ENCODE results near the gene SDK1.

SDK1 gene

DNA sequence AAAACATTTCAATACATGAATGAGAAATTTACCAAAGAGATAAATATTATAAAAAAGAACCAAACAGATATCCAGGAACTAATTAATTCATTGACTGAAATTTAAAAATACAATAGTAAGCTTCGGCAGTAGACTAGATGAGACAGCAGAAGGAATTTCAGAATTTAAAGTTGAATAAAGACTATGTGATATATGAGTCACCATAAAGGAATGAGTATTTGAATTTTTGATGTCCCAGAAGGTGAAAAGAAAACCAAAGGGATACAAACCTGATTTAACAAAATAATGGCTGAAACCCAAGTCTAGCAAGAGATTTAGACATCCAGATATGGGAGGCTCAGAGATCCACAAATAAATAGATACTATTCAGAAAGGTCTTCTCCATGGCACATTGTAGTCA is 757.1 kb downstream of the SDK1 start:
- H3K4me3 Mint-ChIP-seq: no peak overlapping the region
- no peaks in the 10 kb centered on the region for H3K36me3 Mint-ChIP-seq (ENCODE audit: low read depth)
- H3K27ac Mint-ChIP-seq: no peak overlapping the region
- peaks cover 6% of the 10 kb centered on the region for H3K9me3 Mint-ChIP-seq
- no peak for ATAC-seq
- H3K27me3 Mint-ChIP-seq: peaks cover 10% of the 10 kb centered on the region
- no peaks in the 10 kb centered on the region for H3K4me1 Mint-ChIP-seq
- no peak for DNase-seq

DNA sequence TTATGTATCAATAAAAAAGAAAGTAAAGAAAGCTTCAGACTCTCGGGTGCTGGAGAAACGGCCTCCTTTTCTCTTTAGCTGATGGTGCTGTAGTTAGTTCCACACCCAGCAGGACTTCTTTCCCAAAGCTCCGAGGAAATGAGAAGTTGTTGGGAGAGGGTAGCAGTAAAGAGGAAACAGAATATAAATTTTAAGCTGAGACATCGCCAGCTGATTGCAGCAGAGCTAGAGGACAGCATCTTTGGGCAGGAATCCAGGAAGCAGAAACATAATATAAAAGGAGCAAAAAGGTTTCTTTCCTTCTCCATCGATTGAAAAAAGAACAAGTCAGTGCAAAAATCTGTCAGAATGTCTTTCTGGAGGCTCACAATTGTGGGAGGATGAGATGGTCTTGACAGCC is 764.1 kb downstream of the SDK1 start:
- H3K9me3 Mint-ChIP-seq: no peaks in the 10 kb centered on the region

DNA sequence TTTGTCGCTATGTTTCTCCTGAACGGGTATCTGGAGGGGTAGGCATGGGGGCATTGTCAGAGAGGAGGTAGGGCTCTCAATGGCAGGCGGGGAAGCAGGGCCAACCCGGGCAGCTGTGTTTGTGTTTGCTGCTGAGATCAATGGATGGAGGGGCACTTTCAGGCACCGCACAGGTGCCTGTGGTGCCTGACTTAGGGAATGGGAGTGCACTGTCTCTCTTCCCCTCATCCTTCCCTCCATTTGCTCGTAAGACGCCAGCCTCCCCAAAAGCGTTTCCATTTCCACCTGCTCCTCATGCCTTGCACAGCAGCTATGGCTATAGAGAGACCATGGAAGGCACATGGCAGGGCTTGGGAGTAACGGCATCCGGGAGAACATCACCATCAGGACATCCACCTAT is 765.2 kb downstream of the SDK1 start:
- H3K4me3 Mint-ChIP-seq: no peak overlapping the region
- no peak for DNase-seq
- no peak overlapping the region for H3K27ac Mint-ChIP-seq

More for the DNA sequence above, 764.1 kb downstream of the SDK1 start:
- peaks cover 4% of the 10 kb centered on the region for H3K4me1 Mint-ChIP-seq
- DNase-seq (no peak), ATAC-seq (no peak)
- peak overlapping the region; percentile 12 for H3K4me3 Mint-ChIP-seq
- no peaks in the 10 kb centered on the region for H3K27me3 Mint-ChIP-seq
- H3K27ac Mint-ChIP-seq: no peak overlapping the region
- no peaks in the 10 kb centered on the region for H3K36me3 Mint-ChIP-seq (ENCODE audit: low read depth)

DNA sequence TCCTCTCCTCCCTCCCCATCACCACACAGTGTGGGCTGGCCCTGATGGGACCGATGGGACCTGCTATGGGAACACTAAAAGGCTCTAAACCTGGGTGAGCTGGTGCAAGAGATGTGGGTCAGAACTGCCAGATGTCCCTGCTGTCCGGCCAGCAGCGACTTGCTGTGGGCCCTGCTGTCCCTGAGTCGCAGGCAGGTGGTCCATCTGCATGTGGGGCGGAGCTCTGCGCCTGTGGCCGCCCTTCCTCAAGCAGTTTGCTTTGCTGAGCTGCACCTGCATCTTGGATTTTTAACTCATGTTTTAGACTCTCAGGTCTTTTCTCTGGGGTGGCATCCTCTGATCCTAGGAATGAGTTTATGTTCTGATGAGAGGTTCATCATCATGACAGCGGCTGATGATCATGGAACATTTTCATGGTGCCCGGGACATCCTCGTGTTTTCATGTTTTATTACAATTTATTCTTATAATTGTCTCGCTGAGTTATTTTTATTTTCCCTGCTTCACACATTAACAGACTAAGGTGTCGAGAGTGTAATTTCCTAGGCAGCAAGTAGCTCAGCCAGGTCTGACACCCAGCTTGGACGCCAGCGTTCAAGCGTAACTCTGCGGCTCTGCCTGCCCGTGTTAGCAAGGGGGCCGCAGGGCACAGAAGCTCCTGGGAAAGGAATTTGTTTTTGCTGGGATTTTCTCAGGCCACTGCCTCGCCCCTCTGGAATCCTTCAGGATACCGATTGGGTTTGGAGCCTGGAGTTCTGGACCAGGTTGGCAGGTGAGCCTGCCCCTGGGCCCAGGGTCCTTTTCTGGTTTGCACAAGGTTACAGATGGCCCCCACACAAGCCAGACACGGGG is 765.8 kb downstream of the SDK1 start:
- no peak overlapping the region for H3K4me3 Mint-ChIP-seq
- DNase-seq (no peak), ATAC-seq (no peak)
- no peak overlapping the region for H3K27ac Mint-ChIP-seq
- no peaks in the 10 kb centered on the region for H3K27me3 Mint-ChIP-seq
- no peaks in the 10 kb centered on the region for H3K9me3 Mint-ChIP-seq
- H3K36me3 Mint-ChIP-seq (ENCODE audit: low read depth): no peaks in the 10 kb centered on the region
- peaks cover 4% of the 10 kb centered on the region for H3K4me1 Mint-ChIP-seq

More for the DNA sequence above, 765.2 kb downstream of the SDK1 start:
- Mint-ChIP-seq H3K27me3 (no peaks in the 10 kb centered on the region), H3K4me1 (peaks cover 4% of the 10 kb centered on the region), H3K36me3 (ENCODE audit: low read depth) (no peaks in the 10 kb centered on the region), H3K9me3 (no peaks in the 10 kb centered on the region)
- ATAC-seq: no peak

DNA sequence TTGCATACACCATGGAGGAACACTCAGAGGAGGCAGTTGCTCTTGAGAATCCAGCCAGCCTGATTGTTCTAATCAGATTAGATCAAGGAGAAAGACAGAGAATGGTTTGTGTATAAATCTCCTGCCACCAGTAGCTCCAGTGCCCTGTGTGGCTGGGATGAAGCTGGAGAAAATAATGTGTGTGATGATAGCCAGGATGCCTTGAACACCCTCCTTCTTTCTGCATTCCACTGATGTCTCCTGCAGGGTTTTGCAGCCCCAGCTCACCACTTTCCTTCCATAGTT is 766.4 kb downstream of the SDK1 start:
- H3K27ac Mint-ChIP-seq: no peak overlapping the region
- no peaks in the 10 kb centered on the region for H3K27me3 Mint-ChIP-seq
- ATAC-seq: no peak
- H3K4me1 Mint-ChIP-seq: peaks cover 4% of the 10 kb centered on the region
- no peaks in the 10 kb centered on the region for H3K9me3 Mint-ChIP-seq
- H3K36me3 Mint-ChIP-seq (ENCODE audit: low read depth): no peaks in the 10 kb centered on the region
- no peak for DNase-seq
- no peak overlapping the region for H3K4me3 Mint-ChIP-seq

DNA sequence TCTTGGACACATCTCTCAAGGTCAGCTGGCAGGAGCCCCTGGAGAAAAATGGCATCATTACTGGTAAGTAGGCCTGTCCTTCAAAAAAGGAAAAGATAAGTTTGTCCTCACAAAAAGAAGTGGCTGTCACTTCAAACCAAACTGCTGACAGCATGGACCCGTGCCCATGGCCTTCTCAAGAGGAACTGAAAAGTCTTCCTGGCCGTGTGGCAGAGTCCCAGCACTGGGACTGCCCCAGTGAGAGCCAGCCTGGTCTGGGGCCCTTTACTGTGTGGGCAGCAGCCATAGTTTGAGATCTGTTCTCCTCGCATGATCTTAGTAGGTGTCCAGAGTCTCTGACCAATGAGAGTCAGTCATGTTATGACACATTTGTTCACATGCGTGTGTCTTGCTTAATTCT is 766.8 kb downstream of the SDK1 start:
- no peak overlapping the region for H3K27ac Mint-ChIP-seq
- H3K9me3 Mint-ChIP-seq: no peaks in the 10 kb centered on the region
- H3K4me1 Mint-ChIP-seq: peaks cover 4% of the 10 kb centered on the region
- H3K4me3 Mint-ChIP-seq: no peak overlapping the region
- ATAC-seq: no peak
- no peaks in the 10 kb centered on the region for H3K27me3 Mint-ChIP-seq
- DNase-seq: no peak
- H3K36me3 Mint-ChIP-seq (ENCODE audit: low read depth): no peaks in the 10 kb centered on the region

DNA sequence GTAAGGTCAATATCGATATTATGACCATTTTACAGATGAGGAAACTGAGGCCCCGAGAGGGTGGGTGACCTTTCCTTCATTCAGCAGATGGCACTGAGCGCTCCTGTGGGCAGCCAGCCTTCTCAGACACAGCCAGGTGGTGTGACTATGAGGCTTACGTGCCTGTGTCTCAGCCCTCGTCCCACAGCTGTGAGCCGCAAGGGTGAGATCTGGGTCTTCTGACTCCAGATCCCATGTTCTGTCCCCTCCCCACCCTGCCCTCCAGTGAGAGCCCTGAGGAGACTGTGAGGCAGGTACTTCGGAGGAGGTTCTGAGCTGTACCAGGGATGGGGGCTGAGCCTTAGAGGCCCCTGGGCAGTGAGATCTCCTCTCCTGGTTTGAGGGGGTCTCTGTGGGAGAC is 767.2 kb downstream of the SDK1 start:
- DNase-seq (no peak), ATAC-seq (no peak)
- Mint-ChIP-seq H3K9me3 (no peaks in the 10 kb centered on the region), H3K4me1 (peaks cover 4% of the 10 kb centered on the region), H3K27ac (no peak overlapping the region), H3K36me3 (ENCODE audit: low read depth) (no peaks in the 10 kb centered on the region), H3K27me3 (no peaks in the 10 kb centered on the region), H3K4me3 (no peak overlapping the region)

DNA sequence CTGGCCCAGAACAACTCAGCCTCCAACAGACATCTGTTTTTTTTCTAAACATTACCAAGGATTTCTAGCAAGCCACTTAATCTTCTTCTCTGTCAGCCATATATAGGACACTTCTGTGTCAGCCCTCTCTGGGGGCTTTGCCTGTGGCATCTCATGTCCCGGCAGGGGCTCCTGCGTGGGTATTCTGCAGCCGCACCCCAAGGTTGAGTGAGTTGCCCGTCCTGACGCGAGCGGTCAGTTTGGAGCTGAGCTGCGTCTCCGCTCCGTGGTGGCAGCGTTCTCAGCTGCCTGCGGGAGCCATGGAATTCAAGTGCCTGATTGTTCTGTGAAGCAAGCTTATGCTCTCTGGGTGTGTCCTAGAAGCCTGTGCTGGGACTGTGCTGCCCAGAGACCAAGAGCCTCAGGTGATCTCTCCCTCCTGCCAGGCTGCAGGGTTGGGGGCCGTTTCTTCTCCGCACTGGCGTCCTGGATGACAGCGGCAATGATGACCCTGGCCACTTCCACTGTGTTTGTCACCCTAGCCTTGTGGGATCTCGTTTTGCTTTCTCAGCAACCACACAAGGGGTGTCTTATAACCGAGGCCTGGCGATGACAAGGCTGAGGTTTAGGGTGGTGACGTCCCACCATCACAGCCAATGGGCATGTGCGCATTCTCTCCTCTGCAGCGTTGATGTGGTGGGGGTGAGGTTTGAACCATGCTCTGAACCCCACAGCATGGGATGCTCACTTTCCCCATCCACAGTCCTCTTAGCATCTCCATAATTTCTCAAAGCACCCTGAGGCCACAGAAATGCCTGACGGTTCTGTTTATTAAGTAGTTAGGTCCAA is 768.4 kb downstream of the SDK1 start:
- Mint-ChIP-seq H3K9me3 (no peaks in the 10 kb centered on the region), H3K4me1 (peaks cover 4% of the 10 kb centered on the region)
- no peak for ATAC-seq

DNA sequence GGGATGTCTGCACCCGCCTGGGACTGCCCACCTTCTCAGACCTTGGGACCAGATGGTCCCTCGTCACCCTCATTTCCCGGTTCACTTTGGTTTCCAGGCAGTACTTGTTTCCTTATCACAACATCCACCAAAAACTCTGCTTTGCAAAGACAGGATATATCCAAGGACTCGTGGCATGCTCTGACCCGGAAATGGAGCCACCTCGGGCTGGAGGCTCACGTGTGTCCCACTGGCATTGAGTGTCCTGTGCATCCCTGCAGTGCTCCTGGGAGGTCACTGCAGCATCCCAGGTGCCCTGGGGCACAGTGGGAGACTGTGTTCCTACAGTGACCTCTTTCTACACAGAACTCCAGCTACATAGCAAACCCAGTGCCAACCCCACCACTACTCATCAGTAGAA is 769.2 kb downstream of the SDK1 start:
- no peaks in the 10 kb centered on the region for H3K27me3 Mint-ChIP-seq
- no peak for DNase-seq
- H3K4me1 Mint-ChIP-seq: peaks cover 2% of the 10 kb centered on the region
- no peak overlapping the region for H3K27ac Mint-ChIP-seq
- ATAC-seq: no peak
- no peaks in the 10 kb centered on the region for H3K9me3 Mint-ChIP-seq
- H3K36me3 Mint-ChIP-seq (ENCODE audit: low read depth): no peaks in the 10 kb centered on the region
- no peak overlapping the region for H3K4me3 Mint-ChIP-seq

More for the DNA sequence above, 768.4 kb downstream of the SDK1 start:
- no peak for DNase-seq
- H3K4me3 Mint-ChIP-seq: no peak overlapping the region
- H3K27me3 Mint-ChIP-seq: no peaks in the 10 kb centered on the region
- no peaks in the 10 kb centered on the region for H3K36me3 Mint-ChIP-seq (ENCODE audit: low read depth)
- H3K27ac Mint-ChIP-seq: no peak overlapping the region

DNA sequence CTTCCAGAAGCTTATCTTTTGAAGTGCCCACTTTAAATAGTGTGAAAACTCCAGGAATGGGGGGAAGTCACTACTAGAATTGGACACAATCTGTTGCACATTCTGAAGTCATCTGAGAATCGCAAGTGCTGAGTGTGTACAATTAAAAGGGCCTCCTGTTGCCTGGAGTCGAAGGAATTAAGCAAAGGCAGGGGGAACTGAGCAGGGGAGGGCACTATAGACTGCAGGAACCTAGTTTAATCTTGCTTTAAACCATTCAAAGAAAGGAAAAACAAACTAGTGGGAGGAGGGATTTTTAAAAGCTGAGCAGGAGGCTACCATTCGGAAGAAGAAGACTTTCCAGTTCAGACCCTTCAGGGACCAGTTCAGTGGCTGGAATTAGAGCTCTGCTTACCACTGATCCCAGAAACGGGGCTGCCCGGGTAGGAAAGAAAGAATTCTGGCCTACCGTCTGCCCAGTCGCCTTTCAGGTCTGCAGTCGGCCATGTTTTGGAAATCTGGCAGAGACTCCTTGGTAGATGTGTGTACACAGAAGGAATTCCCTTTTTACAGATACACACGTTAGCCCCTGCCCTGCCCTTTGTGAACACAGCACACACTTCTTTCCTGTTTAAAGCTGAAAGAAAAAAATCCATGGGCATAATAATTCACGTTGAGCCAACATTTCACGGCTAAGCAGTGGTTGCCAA is 770.5 kb downstream of the SDK1 start:
- ATAC-seq (no peak), DNase-seq (no peak)
- no peaks in the 10 kb centered on the region for H3K4me1 Mint-ChIP-seq
- H3K36me3 Mint-ChIP-seq (ENCODE audit: low read depth): no peaks in the 10 kb centered on the region
- H3K4me3 Mint-ChIP-seq: no peak overlapping the region
- no peaks in the 10 kb centered on the region for H3K9me3 Mint-ChIP-seq
- H3K27me3 Mint-ChIP-seq: no peaks in the 10 kb centered on the region
- no peak overlapping the region for H3K27ac Mint-ChIP-seq

DNA sequence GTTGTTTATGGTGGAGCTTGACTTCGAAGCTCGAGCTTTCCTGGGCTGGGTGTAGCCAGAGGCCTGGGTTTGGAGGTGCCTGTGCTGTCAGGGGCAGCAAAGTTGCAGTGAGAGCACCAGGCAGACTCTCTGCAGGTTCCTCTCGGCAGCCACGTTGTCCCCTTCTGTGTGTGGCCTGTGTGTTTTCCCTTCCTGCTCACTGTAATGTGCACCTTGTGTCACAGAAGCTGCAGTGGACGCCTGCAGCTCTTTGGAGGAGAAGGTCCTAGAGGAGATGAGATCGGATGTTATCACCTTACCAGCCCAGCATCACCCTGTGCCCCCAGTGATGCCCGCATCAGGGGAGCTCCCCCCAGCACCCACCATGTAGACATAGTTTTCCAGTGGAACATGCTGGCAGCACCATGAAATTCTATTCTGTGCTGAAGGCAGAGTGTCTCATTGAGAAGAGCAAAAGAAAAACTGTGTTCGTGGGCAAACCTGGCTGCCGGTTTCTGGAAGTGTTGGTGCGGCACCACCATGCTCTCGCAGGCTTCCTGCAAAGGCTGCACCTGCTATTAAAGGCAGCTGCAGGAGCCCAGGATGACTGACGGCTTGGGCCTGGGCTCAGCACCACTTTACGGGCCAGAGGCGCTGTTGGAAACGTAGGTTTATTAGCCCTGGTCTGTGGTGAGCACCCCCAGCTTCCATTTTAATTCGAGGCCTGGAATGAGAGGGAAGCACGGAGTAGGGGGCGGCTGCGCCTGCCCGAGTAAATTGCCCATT is 771.3 kb downstream of the SDK1 start:
- no peak overlapping the region for H3K27ac Mint-ChIP-seq

DNA sequence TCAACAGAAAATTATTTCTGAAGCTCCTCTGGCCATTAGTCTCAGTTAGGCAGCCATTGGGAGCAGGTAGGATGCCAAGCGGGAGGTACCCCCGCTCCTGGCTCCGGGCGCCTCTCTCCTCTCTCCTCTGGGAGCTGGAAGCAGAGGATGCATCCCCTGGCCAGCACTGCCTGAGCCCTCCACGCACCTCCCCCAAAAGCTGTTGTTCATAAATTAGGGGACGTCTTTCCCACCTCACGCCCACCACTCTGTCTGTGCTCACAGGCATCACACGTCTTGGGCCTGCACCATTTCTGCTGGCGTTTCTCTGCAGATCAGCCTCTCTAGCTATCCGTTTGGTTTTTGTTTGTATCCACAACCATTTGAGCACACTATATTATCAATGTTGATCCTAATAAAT is 772.0 kb downstream of the SDK1 start:
- ATAC-seq (no peak), DNase-seq (no peak)
- H3K9me3 Mint-ChIP-seq: peaks cover 3% of the 10 kb centered on the region
- no peak overlapping the region for H3K27ac Mint-ChIP-seq
- H3K4me3 Mint-ChIP-seq: no peak overlapping the region
- no peaks in the 10 kb centered on the region for H3K4me1 Mint-ChIP-seq
- no peaks in the 10 kb centered on the region for H3K36me3 Mint-ChIP-seq (ENCODE audit: low read depth)
- no peaks in the 10 kb centered on the region for H3K27me3 Mint-ChIP-seq

More for the DNA sequence above, 771.3 kb downstream of the SDK1 start:
- Mint-ChIP-seq H3K36me3 (ENCODE audit: low read depth) (no peaks in the 10 kb centered on the region), H3K4me3 (no peak overlapping the region), H3K27me3 (no peaks in the 10 kb centered on the region), H3K9me3 (peaks cover 1% of the 10 kb centered on the region), H3K4me1 (no peaks in the 10 kb centered on the region)
- DNase-seq: no peak
- no peak for ATAC-seq

DNA sequence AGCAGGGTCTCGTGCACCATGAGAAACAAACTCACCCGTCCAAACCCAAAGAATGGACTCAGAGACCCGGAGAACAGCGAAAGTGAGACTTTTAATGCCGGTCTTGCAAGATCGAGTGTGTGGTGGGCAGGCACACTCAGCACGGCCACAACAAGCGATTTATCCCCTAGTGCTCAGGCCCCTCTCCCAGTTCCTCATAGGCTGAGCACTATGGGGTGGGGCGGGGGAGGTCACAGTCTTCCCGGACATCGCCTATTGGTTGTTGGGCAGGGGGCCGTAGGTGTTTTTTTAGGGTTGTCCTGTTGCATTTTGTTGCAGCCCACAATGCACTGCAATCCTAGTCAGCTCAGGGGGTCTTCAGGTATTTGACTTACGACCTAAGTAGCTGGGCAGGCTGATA is 772.7 kb downstream of the SDK1 start:
- ATAC-seq (no peak), DNase-seq (no peak)
- no peaks in the 10 kb centered on the region for H3K4me1 Mint-ChIP-seq
- peaks cover 3% of the 10 kb centered on the region for H3K9me3 Mint-ChIP-seq
- H3K27ac Mint-ChIP-seq: no peak overlapping the region
- H3K27me3 Mint-ChIP-seq: no peaks in the 10 kb centered on the region
- no peaks in the 10 kb centered on the region for H3K36me3 Mint-ChIP-seq (ENCODE audit: low read depth)
- no peak overlapping the region for H3K4me3 Mint-ChIP-seq

DNA sequence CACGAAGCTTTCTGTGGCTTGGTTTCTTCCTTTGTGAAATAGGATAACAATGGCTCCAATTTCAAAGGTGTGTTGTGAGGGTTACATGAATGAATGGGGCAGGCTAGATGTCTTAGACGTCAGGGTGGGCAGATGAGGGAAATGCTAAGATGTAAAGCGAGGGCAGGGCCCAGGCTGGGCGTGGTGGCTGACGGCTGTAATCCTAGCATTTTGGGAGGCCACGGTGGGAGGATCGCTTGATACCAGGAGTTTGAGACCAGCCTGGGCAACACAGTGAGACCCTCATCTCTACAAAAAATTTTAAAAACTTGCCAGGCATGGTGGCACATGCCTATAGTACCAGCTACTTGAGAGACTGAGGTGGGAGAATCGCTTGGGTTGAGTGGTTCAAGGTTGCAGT is 773.4 kb downstream of the SDK1 start:
- Mint-ChIP-seq H3K4me3 (no peak overlapping the region), H3K4me1 (no peaks in the 10 kb centered on the region), H3K27ac (no peak overlapping the region), H3K36me3 (ENCODE audit: low read depth) (no peaks in the 10 kb centered on the region), H3K27me3 (no peaks in the 10 kb centered on the region), H3K9me3 (peaks cover 3% of the 10 kb centered on the region)
- DNase-seq (no peak), ATAC-seq (no peak)
